Trophoblast cell (in vitro differentiated cells and primary cell): ENCODE data around the gene ADD2.

ENCODE experiments used
- DNase-seq, 2 donors: peaks; one replicate each; pipeline ENCODE4 v3.0.0-alpha.2; 2016
- H2AFZ ChIP-seq: 2 replicates; pipeline ENCODE4 v1.6.1; 2013; ENCODE audit warnings: low read length, moderate library complexity, mild to moderate bottlenecking; ENCODE audit not compliant: insufficient read depth, poor library complexity
- H2AK5ac ChIP-seq: 2 replicates; pipeline ENCODE4 v1.6.1; 2013; ENCODE audit warnings: mild to moderate bottlenecking, low read length
- H2BK120ac ChIP-seq: 2 replicates; pipeline ENCODE4 v1.6.1; 2013; ENCODE audit warnings: low read length, mild to moderate bottlenecking, moderate library complexity; ENCODE audit not compliant: insufficient read depth, poor library complexity
- H2BK12ac ChIP-seq: 2 replicates; pipeline ENCODE4 v1.6.1; 2013; ENCODE audit warnings: mild to moderate bottlenecking, low read length, moderate library complexity
- H2BK5ac ChIP-seq: 2 replicates; pipeline ENCODE4 v1.6.1; 2013; ENCODE audit warnings: low read length, low read depth, moderate library complexity, mild to moderate bottlenecking; ENCODE audit not compliant: poor library complexity
- H3K14ac ChIP-seq: 2 replicates; pipeline ENCODE4 v1.6.1; 2013; ENCODE audit warnings: mild to moderate bottlenecking, low read length
- H3K18ac ChIP-seq: 2 replicates; pipeline ENCODE4 v1.6.1; 2013; ENCODE audit warnings: mild to moderate bottlenecking, low read length
- H3K23ac ChIP-seq: 2 replicates; pipeline ENCODE4 v1.6.1; 2013; ENCODE audit warnings: low read length
- H3K27ac ChIP-seq: 2 replicates; pipeline ENCODE4 v1.5.1; 2013; ENCODE audit warnings: low read depth, mild to moderate bottlenecking, inconsistent platforms, low read length, moderate library complexity
- H3K27me3 ChIP-seq: 2 replicates; pipeline ENCODE4 v1.6.1; 2013; ENCODE audit warnings: inconsistent platforms, mild to moderate bottlenecking, low read length, moderate library complexity; ENCODE audit not compliant: insufficient read depth
- H3K36me3 ChIP-seq, 2 experiments: 1 replicate in 1 of 2; 2 replicates in 1 of 2; pipeline ENCODE4 v1.6.1; 2013; ENCODE audit warnings: low read length in 2 of 2, mild to moderate bottlenecking in 2 of 2, moderate library complexity in 1 of 2; ENCODE audit not compliant: insufficient read depth in 2 of 2, control insufficient read depth in 1 of 2
- H3K4ac ChIP-seq: 2 replicates; pipeline ENCODE4 v1.6.1; 2013; ENCODE audit warnings: low read depth, mild to moderate bottlenecking, low read length, moderate library complexity
- H3K4me1 ChIP-seq, 2 experiments: 1 replicate in 1 of 2; 2 replicates in 1 of 2; pipeline ENCODE4 v1.6.1; 2013; ENCODE audit warnings: low read length in 2 of 2, mild to moderate bottlenecking in 2 of 2, moderate library complexity in 1 of 2; ENCODE audit not compliant: insufficient read depth in 2 of 2, control insufficient read depth in 1 of 2
- H3K4me2 ChIP-seq: 2 replicates; pipeline ENCODE4 v1.6.1; 2013; ENCODE audit warnings: inconsistent platforms, mild to moderate bottlenecking, low read length, moderate library complexity
- H3K4me3 ChIP-seq: 2 replicates; pipeline ENCODE4 v1.5.1; 2013; ENCODE audit warnings: mild to moderate bottlenecking, low read depth, low read length, inconsistent platforms
- H3K79me1 ChIP-seq: one replicate; pipeline ENCODE4 v1.6.1; 2013; ENCODE audit warnings: low read length
- H3K79me2 ChIP-seq: 2 replicates; pipeline ENCODE4 v1.6.1; 2013; ENCODE audit warnings: low read length, mild to moderate bottlenecking; ENCODE audit not compliant: control insufficient read depth, insufficient read depth, poor library complexity
- H3K9ac ChIP-seq: 2 replicates; pipeline ENCODE4 v1.6.1; 2013; ENCODE audit warnings: mild to moderate bottlenecking, low read length
- H3K9me3 ChIP-seq: 2 replicates; pipeline ENCODE4 v1.6.1; 2013; ENCODE audit warnings: low read depth, mild to moderate bottlenecking, control low read depth, inconsistent platforms, low read length; ENCODE audit not compliant: insufficient read depth
- H4K12ac ChIP-seq: 2 replicates; pipeline ENCODE4 v1.6.1; 2013; ENCODE audit warnings: low read depth, mild to moderate bottlenecking, low read length, moderate library complexity
- H4K8ac ChIP-seq: 2 replicates; pipeline ENCODE4 v1.6.1; 2013; ENCODE audit warnings: low read depth, mild to moderate bottlenecking, low read length, moderate library complexity
- H4K91ac ChIP-seq: one replicate; pipeline ENCODE4 v1.6.1; 2013; ENCODE audit warnings: low read depth, mild to moderate bottlenecking, low read length, moderate library complexity
- WGBS: extraction: QIAGEN DNeasy Blood & Tissue Kit; methylation state at CpG from one replicate; pipeline ENCODE4 v1.1.7; 2013; ENCODE audit warnings: missing lambda C conversion rate; ENCODE audit not compliant: insufficient read length, insufficient coverage; ENCODE audit errors: extremely low coverage; 5-methylcytosine and 5-hydroxymethylcytosine counted together

Gene ADD2

GRCh38 chr2:70651727-70652126 is 116.3 kb downstream of the ADD2 start:
- H2AK5ac ChIP-seq: no peak overlapping the region
- no peak overlapping the region for H3K9ac ChIP-seq
- WGBS: no CpG with 5 or more reads among the region's 2 CpGs
- no peaks in the 10 kb centered on the region for H3K27me3 ChIP-seq
- no peak overlapping the region for H3K4me2 ChIP-seq
- H3K4me3 ChIP-seq: no peak overlapping the region
- no peak overlapping the region for H2AFZ ChIP-seq
- H3K4ac ChIP-seq: no peak overlapping the region
- no peak overlapping the region for H3K23ac ChIP-seq
- no peaks in the 10 kb centered on the region for H3K79me2 ChIP-seq
- no peaks in the 10 kb centered on the region for H3K79me1 ChIP-seq
- no peak overlapping the region for H2BK120ac ChIP-seq
- H3K27ac ChIP-seq: no peak overlapping the region
- H4K12ac ChIP-seq: no peak overlapping the region
- no peaks in the 10 kb centered on the region for H3K9me3 ChIP-seq
- H4K91ac ChIP-seq: no peak overlapping the region
- H2BK12ac ChIP-seq: no peak overlapping the region
- H3K18ac ChIP-seq: no peak overlapping the region
- H4K8ac ChIP-seq: no peak overlapping the region
- no peak overlapping the region for H2BK5ac ChIP-seq
- no peak overlapping the region for H3K14ac ChIP-seq
- H3K36me3 ChIP-seq: no peaks in the 10 kb centered on the region
- H3K4me1 ChIP-seq: no peaks in the 10 kb centered on the region
- DNase-seq: no peak

- no peaks in the 10 kb centered on the region for H3K79me2 ChIP-seq
- no peak overlapping the region for H2BK5ac ChIP-seq
- H2AK5ac ChIP-seq: no peak overlapping the region
- no peak overlapping the region for H3K23ac ChIP-seq
- no peak overlapping the region for H3K4me3 ChIP-seq
- H3K79me1 ChIP-seq: no peaks in the 10 kb centered on the region
- H2AFZ ChIP-seq: no peak overlapping the region
- no peaks in the 10 kb centered on the region for H3K36me3 ChIP-seq
- no peak overlapping the region for H3K4ac ChIP-seq
- H3K18ac ChIP-seq: no peak overlapping the region
- H4K8ac ChIP-seq: no peak overlapping the region
- H4K12ac ChIP-seq: no peak overlapping the region
- no peaks in the 10 kb centered on the region for H3K9me3 ChIP-seq
- no peak overlapping the region for H3K27ac ChIP-seq
- no peak overlapping the region for H3K9ac ChIP-seq
- no peak overlapping the region for H2BK12ac ChIP-seq
- no peak overlapping the region for H3K4me2 ChIP-seq
- H4K91ac ChIP-seq: no peak overlapping the region
- H3K4me1 ChIP-seq: no peaks in the 10 kb centered on the region
- no peak overlapping the region for H2BK120ac ChIP-seq
- H3K27me3 ChIP-seq: no peaks in the 10 kb centered on the region
- H3K14ac ChIP-seq: no peak overlapping the region
- DNase-seq: no peak
Measured at GRCh38 chr2:70651014-70651413, 117.0 kb downstream of the ADD2 start.

GRCh38 chr2:70648961-70649360 is 119.0 kb downstream of the ADD2 start:
- Histone ChIP-seq H2AK5ac (no peak overlapping the region), H4K8ac (no peak overlapping the region), H3K9ac (no peak overlapping the region), H2BK12ac (no peak overlapping the region), H4K91ac (no peak overlapping the region), H3K4ac (no peak overlapping the region), H2AFZ (no peak overlapping the region), H3K14ac (no peak overlapping the region), H2BK120ac (no peak overlapping the region), H3K23ac (no peak overlapping the region), H3K18ac (no peak overlapping the region), H3K4me3 (no peak overlapping the region), H3K4me2 (no peak overlapping the region), H3K9me3 (no peaks in the 10 kb centered on the region), H3K27me3 (no peaks in the 10 kb centered on the region), H3K79me1 (no peaks in the 10 kb centered on the region), H4K12ac (no peak overlapping the region), H3K27ac (no peak overlapping the region), H3K79me2 (no peaks in the 10 kb centered on the region), H3K4me1 (no peaks in the 10 kb centered on the region), H3K36me3 (no peaks in the 10 kb centered on the region), H2BK5ac (no peak overlapping the region)
- WGBS: no CpG with 5 or more reads among the region's 3 CpGs
- no peak for DNase-seq

GRCh38 chr2:70647873-70648481 is 120.0 kb downstream of the ADD2 start:
- H3K14ac ChIP-seq: no peak overlapping the region
- H3K4me1 ChIP-seq: no peaks in the 10 kb centered on the region
- no peak overlapping the region for H2BK120ac ChIP-seq
- no peak overlapping the region for H3K4me3 ChIP-seq
- no peaks in the 10 kb centered on the region for H3K79me2 ChIP-seq
- H3K9ac ChIP-seq: no peak overlapping the region
- no peak overlapping the region for H3K4ac ChIP-seq
- H3K79me1 ChIP-seq: no peaks in the 10 kb centered on the region
- no peak overlapping the region for H4K91ac ChIP-seq
- H4K12ac ChIP-seq: no peak overlapping the region
- no peaks in the 10 kb centered on the region for H3K36me3 ChIP-seq
- H3K4me2 ChIP-seq: no peak overlapping the region
- H2BK12ac ChIP-seq: no peak overlapping the region
- H3K9me3 ChIP-seq: no peaks in the 10 kb centered on the region
- no peak overlapping the region for H3K18ac ChIP-seq
- H2BK5ac ChIP-seq: no peak overlapping the region
- peak; percentile 68 to 88 for DNase-seq
- no peak overlapping the region for H3K23ac ChIP-seq
- H2AFZ ChIP-seq: no peak overlapping the region
- H3K27me3 ChIP-seq: no peaks in the 10 kb centered on the region
- no peak overlapping the region for H4K8ac ChIP-seq
- H3K27ac ChIP-seq: no peak overlapping the region
- no peak overlapping the region for H2AK5ac ChIP-seq
- no CpG with 5 or more reads among the region's 9 CpGs for WGBS
